HG03135 (cell line): ENCODE results near the gene HSD17B4.
"Not testable (repeated sequence)": the region's sequence is repeated elsewhere in the genome, so short reads cannot be mapped to it uniquely, and the experiment has no call there.

Source experiments
- ATAC-seq: cut with Tn5 transposase; IDR thresholded peaks from one replicate; pipeline ENCODE4 v1.9.1; 2021; ENCODE audit warnings: mild to moderate bottlenecking, moderate library complexity; ENCODE audit not compliant: unreplicated experiment

The HSD17B4 gene

GRCh38 chr5:119428574-119428973 is 23.7 kb upstream of the HSD17B4 start:
- not testable (repeated sequence) for ATAC-seq

GRCh38 chr5:119432674-119433237 is 19.5 kb upstream of the HSD17B4 start:
- not testable (repeated sequence) for ATAC-seq

- ATAC-seq: peak; percentile 72
Observed at GRCh38 chr5:119435436-119436132, 16.7 kb upstream of the HSD17B4 start.

- ATAC-seq: not testable (repeated sequence)
Observed at GRCh38 chr5:119437785-119438586, 14.3 kb upstream of the HSD17B4 start.

DNA sequence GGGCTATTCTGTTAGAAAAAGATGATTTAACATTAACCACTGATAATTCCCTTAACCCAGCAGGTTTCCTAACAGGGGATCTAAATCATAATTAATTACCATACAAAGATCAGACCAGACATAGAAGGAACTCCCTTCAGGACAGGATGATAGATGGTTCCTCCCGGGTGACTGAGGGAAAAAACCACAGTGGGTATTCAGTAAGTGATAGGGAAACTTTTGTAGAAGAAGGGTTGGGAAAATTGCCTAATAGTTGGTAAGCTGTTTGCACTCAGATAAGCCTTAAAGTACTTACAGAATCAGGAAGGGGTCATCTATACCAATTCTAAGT is 13.7 kb upstream of the HSD17B4 start:
- ATAC-seq: not testable (repeated sequence)

DNA sequence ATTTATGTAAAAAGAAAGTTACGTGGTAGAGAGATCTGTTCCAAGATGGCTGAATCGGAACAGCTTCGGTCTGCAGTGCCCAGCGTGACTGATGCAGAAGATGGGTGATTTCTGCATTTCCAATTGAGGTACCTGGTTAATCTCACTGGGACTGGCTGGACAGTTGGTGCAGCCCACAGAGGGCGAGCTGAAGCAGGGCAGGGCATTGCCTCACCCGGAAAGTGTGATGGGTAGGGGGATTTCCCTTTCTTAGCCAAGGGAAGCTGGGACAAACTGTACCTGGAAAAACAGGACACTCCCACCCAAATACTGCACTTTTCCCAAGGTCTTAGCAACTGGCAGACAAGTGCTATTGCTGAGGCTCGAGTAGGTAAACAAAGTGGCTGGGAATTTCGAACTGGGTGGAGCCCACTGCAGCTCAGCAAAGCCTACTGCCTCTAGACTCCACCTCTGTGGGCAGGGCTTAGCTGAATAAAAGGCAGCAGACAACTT is 13.1 kb upstream of the HSD17B4 start:
- ATAC-seq: no peak

DNA sequence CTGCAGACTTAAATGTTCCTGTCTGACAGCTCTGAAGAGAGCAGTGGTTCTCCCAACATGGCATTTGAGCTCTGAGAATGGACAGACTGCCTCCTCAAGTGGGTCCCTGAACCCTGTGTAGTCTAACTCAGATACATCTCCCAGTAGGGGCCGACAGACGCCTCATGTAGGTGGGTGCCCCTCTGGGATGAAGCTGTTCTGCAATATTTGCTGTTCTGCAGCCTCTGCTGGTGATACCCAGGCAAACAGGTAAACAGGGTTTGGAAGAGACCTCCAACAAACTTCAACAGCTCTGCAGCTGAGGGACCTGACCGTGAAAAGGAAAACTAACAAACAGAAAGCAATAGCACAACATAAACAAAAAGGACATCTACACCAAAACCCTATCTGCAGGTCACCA is 12.7 kb upstream of the HSD17B4 start:
- not testable (repeated sequence) for ATAC-seq

DNA sequence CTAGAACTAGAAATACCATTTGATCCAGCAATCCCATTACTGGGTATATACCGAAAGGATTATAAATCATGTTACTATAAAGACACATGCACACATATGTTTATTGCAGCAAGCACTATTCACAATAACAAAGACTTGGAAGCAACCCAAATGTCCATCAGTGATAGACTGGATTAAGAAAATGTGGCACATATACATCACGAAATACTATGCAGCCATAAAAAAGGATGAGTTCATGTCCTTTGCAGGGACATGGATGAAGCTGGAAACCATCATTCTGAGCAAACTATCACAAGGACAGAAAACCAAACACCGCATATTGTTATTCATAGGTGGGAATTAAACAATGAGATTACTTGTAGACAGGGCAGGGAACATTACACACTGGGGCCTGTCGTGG is 7.7 kb upstream of the HSD17B4 start:
- ATAC-seq: not testable (repeated sequence)

GRCh38 chr5:119445544-119445943 is 6.8 kb upstream of the HSD17B4 start:
- no peak for ATAC-seq

DNA sequence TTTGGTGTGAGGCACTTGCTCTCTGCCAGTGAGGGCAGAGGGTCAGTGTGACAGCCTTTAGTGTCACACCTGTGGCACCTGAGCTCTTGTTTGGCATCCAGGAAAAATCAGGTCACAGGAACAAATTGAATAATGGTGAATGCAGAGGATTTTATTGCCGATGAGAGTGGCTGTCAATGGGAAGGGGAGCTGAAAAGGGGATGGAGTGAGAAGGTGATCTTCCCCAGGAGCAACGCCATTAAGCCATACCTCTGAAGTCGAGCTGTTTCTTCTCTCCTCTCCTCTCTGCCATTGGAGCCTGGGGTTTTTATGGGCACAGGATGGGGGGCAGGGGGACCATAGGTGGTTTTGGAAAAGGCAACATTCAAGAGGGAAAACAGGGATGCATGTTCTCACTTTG is 2.4 kb upstream of the HSD17B4 start:
- ATAC-seq: no peak

- ATAC-seq: not testable (repeated sequence)
Observed at GRCh38 chr5:119450627-119451026, 1.7 kb upstream of the HSD17B4 start.

- ATAC-seq: no peak
Observed at GRCh38 chr5:119451561-119451960, 736 bp upstream of the HSD17B4 start.

DNA sequence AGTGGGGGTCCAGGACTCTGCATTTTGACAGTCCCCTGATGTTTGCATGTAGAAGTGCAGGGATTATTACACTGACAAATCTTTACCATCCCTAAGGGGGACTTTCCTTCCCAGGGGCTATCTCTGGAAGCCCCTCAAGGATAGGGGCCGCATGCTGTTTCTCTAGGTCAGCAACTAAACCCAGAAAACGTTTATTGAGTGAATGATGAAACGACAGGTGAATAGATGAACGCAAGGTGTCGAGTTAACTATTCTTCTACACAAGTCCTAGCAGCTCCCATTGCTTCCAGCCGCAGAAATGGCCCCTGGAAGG is 281 bp upstream of the HSD17B4 start:
- ATAC-seq: no peak

- peak; percentile 12 for ATAC-seq
Observed at GRCh38 chr5:119453040-119453373, 710 bp downstream of the HSD17B4 start.

- no peak for ATAC-seq
Observed at GRCh38 chr5:119454171-119454570, 1.9 kb downstream of the HSD17B4 start.

- no peak for ATAC-seq
Observed at GRCh38 chr5:119458911-119459632, 6.8 kb downstream of the HSD17B4 start.

DNA sequence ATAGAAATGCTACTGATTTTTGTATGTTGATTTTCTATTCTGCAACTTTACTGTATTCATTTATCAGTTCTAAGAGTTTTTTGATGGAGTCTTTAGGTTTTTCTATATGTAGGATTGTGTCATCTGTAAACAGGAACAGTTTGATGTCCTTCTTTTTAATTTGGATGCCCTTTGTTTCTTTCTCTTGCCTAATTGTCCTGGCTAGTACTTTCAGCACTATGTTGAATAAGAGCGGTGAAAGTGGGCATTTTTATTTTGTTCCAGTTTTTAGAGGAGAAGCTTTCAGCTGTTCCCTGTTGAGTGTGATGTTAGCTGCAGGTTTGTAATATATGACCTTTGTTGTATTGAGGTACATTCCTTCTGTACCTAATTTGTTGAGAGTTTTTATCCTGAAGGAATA is 13.3 kb downstream of the HSD17B4 start:
- ATAC-seq: no peak

DNA sequence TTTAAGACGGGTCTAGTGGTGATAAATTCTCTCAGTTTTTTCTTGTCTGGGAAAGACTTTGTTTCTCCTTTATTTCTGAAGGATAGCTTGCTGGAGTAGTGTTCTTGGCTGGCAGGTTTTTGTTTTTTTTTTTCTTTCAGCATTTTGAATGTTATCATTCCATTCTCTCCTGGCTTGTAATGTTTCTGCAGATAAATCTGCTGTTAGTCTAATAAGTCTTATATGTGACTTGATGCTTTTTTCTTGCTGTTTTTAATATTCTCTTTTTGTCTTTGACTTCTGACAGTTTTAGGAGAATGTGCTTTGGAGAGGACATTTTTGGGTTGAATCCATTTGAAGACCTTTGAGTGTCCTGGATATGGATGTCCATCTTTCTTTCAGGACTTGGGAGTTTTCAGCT is 16.0 kb downstream of the HSD17B4 start:
- no peak for ATAC-seq

DNA sequence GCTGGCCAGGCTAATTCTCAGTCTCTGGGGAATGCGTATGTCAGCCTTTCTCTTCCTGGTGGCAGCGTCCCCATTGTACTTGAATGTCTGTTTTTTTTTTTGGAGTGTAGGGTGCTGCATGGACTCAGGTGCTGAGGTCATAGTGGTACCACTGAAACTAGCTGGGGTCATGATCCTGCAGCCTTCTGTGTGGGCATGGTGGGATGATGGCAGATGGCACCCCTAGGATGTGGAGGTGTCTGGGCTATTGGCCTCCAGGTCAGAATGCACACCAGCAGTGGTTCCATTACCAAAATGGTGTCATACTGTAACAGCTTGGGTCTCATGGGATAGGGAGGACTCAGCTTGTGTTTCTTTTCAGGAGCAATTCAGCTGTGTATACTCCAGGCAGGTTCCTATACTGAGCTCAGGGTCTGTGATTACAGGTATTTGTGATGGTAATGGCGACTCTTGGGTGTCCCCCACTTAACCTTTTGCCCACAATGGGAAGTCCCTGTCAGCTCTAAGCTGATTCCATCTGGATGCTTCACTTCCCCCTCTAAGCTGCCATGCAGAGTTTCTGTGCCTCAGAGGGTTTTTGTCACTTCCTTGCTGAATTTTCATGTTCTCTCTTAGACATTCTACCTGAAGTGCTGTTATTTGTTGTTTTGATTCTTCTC is 17.9 kb downstream of the HSD17B4 start:
- ATAC-seq: peak; percentile 61

DNA sequence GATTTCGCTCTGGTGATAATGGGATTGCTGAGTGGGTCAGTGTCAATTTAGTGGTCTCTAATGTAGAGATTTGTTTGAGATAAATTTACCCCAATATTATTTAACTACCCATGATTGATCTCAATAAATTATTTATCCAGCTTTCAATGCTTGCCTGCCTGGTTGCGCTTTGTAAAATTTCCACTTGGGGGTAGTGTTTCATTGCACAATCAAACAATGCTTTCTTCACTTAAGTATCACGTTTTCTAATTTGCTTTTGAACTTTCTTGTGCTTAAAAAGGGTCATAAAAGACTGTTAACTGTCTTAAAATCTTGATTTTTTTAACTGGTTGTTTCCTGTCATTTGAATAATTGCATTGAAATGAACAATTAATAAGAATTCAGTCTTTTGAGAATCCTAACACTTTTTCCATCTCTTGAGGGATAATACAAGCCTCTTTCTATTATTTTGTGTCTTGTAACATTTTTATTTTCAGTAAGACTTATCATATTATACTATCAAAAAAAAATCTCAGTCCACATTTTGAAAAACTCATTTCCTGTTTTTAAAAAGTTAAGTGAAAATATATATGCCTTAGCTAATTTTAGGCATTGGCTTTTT is 18.7 kb downstream of the HSD17B4 start:
- ATAC-seq: peak; percentile 47

- ATAC-seq: no peak
Observed at GRCh38 chr5:119473241-119473640, 20.9 kb downstream of the HSD17B4 start.
